CD4-positive, alpha-beta T cell treated with Interleukin-4 for 1 hour (primary cell): Measurements from ENCODE around the gene PODXL2.

Experiments
- DNase-seq, 2 donors: peaks; one replicate each; pipeline ENCODE4 v3.0.0-alpha.2; 2020 to 2022

The PODXL2 gene

DNA sequence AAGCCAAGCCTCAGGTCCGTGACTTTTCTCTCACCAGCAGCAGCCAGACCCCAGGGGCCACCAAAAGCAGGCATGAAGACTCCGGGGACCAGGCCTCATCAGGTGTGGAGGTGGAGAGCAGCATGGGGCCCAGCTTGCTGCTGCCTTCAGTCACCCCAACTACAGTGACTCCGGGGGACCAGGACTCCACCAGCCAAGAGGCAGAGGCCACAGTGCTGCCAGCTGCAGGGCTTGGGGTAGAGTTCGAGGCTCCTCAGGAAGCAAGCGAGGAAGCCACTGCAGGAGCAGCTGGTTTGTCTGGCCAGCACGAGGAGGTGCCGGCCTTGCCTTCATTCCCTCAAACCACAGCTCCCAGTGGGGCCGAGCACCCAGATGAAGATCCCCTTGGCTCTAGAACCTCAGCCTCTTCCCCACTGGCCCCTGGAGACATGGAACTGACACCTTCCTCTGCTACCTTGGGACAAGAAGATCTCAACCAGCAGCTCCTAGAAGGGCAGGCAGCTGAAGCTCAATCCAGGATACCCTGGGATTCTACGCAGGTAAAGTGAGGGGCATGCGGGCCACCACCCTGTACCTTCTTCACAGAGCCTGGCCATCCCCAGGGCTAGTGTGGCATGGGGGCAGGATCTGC lies 31.8 kb downstream of the PODXL2 start:
- no peak for DNase-seq

DNA sequence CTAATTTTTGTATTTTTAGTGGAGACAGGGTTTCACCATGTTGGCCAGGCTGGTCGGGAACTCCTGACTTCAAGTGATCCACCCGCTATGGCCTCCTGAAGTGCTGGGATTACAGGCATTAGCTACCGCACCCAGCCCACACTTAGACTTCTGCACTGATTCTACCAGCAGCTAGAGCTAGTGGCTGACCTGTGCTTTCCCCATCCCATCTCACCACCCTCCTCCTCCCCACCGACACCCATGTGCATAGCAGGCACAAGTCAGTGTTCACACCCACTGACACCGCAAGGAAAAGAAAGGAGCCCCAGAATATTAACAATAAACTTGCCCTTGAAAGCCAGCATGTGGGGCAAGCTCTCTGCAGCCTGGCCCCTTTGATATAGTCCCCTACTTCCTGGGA lies 32.6 kb downstream of the PODXL2 start:
- no peak for DNase-seq

DNA sequence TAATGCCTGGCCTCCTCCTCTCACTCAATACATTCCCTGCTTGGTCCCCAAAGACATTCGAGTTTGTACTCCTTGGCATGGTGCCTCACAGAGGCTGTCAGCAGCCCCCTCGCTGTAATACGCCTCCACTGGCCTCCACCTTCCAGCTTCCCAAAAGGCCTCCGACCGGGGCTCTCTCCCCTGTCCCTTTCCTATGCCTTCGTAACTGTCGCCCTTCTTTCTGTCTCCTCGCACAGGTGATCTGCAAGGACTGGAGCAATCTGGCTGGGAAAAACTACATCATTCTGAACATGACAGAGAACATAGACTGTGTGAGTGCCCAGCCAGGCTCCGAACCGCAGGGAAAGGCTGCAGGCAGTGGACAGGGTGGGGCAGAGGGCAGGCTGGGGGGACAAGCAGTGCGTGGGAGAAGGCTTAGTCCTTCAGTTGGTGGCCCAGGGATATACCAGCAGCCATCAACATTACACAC lies 33.0 kb downstream of the PODXL2 start:
- no peak for DNase-seq

DNA sequence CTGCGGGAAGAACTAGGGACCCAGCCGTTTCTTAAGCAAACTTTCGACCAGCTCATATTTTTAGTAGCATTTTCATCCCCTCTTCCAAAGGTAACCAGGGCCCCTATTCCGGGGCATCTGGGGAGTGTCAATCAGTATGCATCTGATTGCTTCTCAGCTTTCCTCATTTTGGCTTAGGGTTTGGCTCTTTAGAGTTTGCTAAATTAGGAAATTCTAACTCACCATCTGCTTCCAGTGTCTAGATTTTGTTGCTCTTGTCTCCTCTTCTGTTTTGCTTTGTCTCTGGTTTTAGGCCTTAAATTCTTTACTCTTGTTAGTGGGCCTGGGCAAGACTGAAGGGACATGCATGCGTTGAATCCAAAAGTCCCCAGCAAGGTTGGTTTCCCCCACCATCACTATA lies 34.2 kb downstream of the PODXL2 start:
- DNase-seq = no peak

DNA sequence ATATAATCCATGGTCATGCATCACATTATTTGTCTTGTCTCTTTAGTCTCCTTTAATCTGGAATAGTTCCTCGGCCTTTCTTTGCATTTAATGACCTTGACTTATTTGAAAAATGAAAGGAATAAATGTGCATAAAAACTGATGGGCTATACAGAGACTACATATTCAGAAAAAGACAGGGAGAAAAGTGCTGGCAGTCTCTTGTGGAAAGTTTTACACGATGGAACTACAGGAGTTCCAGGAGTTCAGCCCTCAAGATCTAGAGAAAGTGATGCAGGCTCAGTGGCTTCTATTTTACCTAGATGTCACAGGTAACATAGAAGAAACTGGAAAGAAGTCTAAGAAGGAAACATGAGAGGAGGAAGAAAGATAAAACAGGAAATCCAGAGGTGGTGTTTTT lies 36.2 kb downstream of the PODXL2 start:
- no peak for DNase-seq

DNA sequence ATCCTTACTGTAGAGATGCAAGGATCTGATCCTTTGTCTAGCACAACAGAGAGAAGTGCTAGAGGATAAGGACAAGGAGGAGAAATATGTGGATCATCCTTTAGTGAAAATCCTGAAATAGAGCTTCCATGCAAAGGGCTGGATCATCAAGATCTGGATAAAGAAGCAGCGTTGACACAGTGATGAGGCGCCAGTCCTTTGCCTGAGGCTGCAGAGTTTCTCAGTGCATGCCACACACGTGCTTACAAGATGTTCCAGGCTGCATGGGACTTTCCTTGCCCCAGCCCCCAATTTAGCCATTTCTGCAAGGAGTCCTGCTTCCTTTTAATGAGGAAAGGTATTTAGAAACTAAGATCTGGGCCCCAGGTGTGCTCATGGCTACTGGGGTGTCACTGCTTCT lies 36.6 kb downstream of the PODXL2 start:
- DNase-seq = no peak

DNA sequence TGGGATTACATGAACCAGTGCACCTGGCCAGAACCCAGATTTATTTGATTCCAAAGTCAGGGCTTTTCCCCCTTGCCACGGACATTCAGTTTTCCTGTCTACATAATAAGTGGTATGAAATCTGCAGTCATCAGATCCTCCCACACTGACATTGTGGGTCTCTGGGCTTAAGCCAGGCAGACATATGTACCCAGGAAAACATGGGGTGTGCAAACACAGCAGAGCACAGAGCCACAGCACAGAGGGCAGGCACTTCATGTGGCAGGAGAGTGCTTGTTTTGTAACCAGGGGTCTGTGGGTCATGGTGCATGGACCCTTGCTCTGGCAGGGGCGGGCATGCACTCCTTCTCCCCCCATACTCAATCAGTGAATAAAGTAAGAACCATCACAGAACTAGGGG lies 37.7 kb downstream of the PODXL2 start:
- DNase-seq = no peak

DNA sequence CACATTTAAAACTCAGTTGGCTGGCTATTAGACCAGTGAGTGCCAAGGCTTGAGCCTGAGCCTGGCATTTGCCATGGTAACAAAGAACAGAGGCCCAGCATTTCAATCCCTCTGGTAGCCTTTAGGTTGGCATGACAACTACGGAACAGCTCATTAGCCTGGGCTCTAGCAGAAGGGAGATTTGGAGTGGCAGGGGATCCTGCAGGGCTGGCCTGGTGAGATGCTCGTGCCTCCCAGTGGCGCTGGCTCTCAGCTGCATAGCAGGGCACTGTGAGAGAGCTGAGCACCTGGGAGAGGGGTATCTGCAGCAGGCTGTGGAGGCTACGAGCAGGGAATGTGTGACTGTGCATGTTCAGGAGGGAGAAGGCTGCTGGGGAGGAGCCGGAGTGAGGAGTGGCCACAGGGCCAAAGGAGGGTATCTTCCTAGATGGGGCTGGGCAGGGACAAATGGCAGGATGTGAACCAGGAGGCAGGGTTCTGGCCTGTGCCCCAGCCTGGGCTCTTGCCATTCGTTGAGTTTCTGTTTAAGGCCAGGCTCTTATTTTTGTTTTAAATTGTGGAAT lies 38.2 kb downstream of the PODXL2 start:
- no peak for DNase-seq

DNA sequence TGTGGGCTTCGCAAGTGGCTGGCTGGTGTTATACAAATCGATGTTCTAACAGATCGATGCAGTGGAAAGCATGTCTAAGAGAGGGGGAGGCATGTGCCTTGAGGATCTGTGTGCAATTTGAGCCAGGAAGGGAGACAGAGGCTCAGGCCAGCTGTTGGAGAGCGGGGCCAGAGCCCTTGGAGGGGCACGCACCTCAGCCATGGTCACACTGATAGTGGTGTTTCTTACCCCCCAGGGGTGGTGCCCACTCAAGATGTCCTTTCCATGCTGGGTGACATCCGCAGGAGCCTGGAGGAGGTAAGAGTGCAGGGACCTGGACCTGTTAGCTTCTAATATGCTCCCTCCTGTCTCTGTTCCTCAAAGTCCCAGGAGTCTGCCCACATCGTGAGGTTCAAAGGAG lies 39.9 kb downstream of the PODXL2 start:
- DNase-seq = no peak

DNA sequence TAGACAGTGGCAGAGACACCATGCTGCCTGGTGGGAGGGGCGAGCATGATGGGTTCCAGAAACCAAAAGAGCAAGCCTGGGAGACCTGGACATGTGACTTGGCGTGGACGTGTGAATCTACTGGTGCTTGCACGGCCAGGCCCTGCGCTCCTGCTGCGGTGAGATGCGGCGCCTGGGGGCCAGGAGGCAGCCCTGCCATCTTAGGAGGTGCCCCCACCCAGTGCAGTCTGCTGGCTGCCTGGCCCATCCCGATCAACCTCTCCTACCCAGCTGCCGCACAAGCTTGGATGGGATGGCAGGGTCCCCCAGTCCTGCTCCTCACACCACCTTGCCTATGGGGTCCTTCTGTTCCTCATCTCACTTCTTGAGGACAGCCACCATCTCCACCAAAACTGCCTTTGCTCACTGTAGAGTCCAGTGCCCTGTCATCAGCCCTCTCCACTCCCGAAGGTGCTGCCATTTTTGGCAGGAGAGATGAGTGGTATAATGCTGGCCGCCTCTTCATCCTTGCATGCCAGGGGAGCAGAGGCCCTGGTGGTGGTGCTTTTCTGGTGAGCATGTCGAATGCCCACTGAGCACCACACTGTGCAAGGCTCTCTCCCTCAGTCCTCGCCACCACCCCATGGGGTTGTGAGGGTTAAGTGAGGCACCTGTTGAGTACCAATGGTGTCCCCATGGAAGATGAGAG lies 40.7 kb downstream of the PODXL2 start:
- no peak for DNase-seq

DNA sequence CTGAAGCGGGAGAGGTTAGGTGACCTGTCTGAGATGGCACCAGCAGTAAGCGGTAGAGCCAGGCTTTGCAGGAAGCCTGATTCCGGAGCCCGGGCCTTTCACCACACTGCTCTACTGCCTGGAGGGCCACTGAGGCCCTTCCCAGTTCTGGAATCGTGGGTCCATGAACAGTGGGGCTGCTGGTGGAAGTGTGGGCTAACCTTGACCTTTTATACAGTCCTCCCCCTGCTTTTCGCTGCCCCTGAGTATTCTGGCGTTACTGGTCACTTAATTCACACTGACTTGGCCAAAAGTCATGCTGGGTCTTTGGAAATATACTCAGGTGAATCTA lies 41.2 kb downstream of the PODXL2 start:
- DNase-seq = no peak

DNA sequence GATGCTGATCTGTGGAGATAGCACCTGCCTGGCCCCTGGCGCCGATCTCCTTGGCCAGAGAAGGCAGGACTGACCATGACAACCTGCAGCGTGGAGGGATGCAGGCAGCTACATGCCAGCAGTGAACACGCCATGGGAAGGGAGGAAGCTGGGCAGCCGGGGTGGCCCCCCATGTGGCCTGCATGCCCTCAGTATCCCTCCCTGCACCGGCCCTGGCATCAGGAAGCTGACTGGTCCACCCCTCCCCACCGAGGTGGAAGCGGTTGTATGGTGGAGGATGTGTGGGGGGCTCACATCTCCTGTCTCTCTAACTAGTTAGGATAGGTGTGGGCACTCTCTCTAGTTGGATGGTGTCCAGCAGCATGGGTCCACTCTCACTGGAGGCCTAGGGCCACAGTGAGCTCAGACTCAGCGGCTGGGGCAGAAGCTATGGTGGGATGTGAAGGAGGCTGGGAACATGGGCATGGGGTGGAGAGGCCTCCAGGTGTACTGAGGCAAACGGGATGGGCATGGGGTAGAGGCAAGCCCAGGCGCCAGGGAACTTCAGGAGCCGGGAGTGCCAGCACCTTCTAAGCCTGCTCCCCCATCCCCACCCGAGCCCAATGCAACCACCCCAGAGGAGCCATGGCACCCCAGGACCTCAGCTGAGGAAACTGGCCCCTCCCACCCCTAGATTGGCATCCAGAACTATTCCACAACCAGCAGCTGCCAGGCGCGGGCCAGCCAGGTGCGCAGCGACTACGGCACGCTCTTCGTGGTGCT lies 42.0 kb downstream of the PODXL2 start:
- DNase-seq = no peak

DNA sequence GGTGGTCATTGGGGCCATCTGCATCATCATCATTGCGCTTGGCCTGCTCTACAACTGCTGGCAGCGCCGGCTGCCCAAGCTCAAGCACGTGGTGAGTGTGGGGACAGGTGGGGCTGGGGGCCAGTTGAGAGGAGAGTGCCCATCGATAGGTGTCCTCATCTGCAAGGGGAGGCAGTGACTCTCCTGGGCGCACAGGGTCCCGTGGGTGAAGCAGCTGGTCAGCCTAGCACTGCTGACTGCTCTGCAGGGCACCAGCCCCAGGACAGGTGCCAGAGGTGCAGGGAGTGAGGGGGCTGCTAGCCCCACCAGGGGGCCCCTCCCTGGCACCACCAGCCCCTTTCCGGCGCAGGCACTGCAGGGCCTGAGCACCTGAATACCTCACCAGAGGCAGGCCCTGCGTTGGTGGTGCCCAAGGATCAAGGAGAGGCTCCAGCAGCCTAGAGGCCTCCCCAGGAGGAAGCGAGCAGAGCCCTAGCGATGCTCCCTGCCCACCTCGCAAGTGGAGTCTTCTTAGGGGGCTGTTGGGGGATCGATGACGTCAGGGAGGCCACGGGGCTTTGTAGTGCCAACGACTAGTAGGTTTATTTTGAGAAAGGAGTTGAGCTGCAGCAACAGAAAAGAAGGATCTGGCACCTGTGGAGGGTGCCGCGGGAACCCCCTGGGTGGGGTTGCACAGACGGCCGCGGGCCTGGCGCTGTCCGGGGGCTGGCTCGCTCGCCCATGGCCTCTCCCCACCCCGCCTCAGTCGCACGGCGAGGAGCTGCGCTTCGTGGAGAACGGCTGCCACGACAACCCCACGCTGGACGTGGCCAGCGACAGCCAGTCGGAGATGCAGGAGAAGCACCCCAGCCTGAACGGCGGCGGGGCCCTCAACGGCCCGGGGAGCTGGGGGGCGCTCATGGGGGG lies 42.8 kb downstream of the PODXL2 start:
- DNase-seq = peak; percentile 38 to 46

DNA sequence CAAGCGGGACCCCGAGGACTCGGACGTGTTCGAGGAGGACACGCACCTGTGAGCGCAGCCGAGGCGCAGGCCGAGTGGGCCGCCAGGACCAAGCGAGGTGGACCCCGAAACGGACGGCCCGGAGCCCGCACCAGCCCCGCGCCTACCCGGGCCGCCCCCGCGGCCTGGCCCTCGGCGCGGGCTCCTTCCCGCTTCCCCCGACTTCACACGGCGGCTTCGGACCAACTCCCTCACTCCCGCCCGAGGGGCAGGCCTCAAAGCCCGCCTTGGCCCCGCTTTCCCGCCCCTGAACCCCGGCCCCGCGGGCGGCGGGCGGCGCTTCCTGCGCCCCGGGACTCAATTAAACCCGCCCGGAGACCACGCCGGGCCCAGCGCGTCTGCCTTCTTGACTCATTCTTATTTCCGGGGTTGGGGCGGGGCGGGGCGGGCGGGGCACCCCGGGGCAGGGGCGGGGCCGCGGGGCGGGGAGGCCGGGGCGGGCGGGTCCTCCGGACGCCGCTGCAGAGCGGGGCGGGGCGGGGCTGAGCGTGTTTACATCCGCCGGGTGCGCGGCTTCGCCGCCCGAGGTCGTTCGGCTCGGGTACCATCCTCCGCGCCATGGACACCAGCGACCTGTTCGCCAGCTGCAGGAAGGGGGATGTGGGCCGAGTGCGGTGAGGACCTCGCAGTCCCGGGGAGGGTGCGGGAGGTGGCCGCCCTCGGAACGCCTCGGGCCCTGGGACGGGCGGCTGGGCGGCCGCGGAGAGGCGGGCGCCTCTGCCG lies 43.6 kb downstream of the PODXL2 start, which contains the start of gene ABTB1:
Gene ABTB1, plus strand, starts transcription at position 524 of the 762 bp plus-strand sequence. Its CDS starts 74 bp downstream, at position 598.
- peak; percentile 88 to 89 for DNase-seq

DNA sequence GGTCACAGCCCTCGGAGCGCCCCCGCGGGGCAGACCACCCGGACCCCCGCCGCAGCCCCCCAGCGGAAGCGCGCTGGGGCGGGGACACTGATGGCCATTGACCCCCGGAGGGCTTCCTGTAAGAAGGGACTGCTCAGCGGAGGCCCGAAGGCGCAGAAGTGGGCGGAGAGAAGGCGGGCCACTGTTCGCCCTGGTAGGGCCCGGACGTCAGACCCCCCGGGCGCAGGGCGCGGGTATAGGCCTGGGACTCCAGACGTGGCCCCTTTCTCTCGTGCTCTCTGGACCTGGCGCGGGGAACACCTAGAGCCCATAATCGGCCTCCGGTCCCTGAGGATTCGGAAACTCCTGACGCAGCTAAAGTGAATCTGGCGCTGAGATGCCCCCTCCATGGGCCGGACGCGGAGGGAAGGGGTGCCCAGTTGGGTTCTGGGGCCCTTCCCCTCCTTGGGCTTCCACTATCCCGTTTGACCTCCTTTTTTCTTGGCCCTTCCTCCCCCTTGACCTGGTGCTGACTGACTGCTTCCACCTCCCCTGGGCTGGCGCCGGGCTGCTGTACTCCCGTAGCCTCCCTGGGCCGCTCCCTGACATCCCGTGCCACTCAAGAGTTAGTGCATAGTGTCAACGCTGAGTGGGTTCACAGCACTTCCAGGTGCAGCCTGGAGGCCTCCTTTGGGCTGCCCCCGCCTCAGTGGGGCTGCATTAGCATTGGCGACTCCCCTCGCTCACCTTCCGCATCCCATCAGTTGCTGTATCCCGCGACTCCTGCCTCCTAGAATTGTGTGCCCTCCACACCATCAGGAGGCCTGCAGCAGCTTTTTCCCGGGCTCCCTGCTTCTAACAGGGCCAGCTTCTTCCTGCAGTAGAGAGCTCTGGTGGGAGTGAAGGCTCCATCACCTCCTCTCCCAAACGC lies 44.5 kb downstream of the PODXL2 start:
- DNase-seq = peak; percentile 52 to 57

DNA sequence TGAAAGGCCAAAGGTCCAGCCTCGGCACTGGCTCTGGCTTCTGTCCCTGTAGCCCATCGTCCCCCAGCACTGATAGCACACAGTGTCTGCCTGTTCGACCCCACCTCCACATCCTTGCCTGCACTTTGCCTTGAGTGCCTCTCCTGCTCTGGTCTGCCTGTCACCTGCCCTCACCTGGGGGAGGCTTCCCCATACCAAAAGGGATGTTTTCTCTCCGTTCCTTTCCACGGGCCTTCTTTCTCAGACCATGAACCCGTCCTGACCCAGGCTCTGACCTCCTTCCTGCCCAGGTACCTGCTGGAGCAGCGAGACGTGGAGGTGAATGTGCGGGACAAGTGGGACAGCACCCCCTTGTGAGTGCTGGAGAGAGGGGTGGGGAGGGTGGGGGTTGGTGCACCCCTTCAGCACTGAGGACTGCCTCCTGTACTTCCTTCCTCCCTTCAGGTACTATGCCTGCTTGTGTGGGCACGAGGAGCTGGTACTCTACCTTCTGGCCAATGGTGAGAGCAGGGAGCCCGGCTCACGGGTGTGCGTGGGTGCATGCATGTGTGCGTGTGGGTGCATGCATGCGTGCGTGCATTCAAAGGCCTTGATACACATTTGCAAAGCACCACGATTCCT lies 45.2 kb downstream of the PODXL2 start:
- peak in 1 of 2 donors; percentile 8 for DNase-seq

DNA sequence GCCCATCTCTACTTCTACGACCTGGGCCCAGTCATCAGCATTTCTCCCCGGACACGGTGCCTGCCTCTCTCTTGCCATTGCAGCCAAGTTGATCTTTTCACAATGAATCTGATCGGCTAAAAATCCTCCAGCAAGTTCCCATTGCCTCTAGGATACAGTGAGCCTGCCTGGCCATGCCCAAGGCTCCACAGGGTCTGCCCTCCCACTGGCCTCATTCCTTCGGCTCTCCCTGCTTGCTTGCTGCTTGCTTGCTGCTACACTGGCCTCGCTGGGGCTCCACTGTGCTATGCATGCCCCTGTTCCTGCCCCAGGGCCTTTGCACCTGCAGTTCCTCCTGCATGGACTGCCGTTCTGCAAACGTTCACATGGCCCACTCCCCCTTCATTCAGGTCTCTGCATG lies 45.8 kb downstream of the PODXL2 start:
- peak in 1 of 2 donors; percentile 10 for DNase-seq

DNA sequence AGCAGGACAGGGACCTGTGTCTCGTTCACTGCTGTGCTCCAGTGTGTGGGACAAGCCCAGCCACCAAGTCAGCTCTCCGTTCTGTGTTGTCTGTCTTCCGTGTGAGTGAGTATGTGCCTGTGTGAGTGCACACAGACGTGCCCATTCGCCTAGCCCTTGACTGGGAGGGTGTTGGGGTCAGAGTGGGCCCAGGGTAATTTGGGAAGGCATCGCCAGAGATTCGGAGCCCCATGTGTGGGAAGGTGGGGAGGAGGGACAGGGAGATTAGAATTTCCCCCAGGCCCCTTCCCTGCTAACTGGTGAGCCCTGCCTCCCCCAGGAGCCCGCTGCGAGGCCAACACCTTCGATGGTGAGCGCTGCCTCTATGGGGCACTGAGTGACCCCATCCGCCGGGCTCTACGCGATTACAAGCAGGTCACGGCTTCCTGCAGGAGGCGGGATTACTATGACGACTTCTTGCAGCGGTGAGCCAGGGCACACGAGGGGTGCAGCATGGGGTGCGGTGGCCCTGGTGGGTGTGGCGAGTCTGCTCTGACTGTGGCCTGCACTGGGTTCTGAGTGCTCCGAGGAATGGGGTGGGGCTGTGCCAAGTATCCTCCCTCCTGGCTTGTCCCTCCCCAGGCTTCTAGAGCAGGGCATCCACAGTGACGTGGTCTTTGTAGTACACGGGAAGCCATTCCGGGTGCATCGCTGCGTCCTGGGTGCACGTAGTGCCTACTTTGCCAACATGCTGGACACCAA lies 46.8 kb downstream of the PODXL2 start:
- peak in 1 of 2 donors; percentile 7 for DNase-seq

DNA sequence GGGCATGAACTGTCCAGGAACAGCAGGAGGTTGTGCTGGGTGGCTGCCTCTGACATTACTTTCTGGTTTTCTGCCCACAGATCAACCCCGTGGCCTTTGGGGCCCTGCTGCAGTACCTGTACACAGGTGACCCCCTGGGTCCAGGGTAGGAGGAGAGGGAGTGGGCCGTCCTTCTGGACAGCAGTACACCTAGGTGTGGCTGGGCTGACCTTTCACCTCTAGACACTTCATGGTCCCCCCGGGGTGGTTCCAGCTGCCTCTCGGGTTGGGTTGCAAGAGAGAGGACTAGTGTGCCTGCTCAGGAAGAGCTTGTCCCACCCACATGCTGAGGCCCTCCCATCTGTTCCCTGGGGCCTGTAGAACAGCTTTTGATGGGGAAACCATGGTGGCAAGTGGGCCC lies 47.5 kb downstream of the PODXL2 start:
- peak in 1 of 2 donors; percentile 8 for DNase-seq
